DND-41 (cell line): Measurements from ENCODE around the gene PRODH2.

Experiments used
- ATAC-seq: fragments of 200-7000 bp; cut with Tn5 transposase; 3 replicates; pipeline ENCODE4 v1.9.1; 2021; ENCODE audit warnings: low read depth; ENCODE audit not compliant: insufficient read depth
- DNase-seq: peaks from one replicate; pipeline ENCODE4 v3.0.0-alpha.2; 2020
- H2AFZ ChIP-seq: 2 replicates; pipeline ENCODE4 v1.6.0; 2012; ENCODE audit warnings: low read depth, low read length
- H3K27ac ChIP-seq: 2 replicates; pipeline ENCODE4 v1.5.1; 2012; ENCODE audit warnings: low read length, inconsistent platforms
- H3K27me3 ChIP-seq: fragments of 200-600 bp; sonication (generic); 2 replicates; pipeline ENCODE4 v1.6.0; 2012; ENCODE audit warnings: low read length, mild to moderate bottlenecking, inconsistent platforms; ENCODE audit not compliant: insufficient read depth, poor library complexity
- H3K36me3 ChIP-seq: 2 replicates; pipeline ENCODE4 v1.5.1; 2012; ENCODE audit warnings: low read length, inconsistent platforms; ENCODE audit not compliant: insufficient read depth
- H3K4me1 ChIP-seq: 2 replicates; pipeline ENCODE4 v1.5.1; 2012; ENCODE audit warnings: mild to moderate bottlenecking, low read length; ENCODE audit not compliant: insufficient read depth
- H3K4me2 ChIP-seq: 2 replicates; pipeline ENCODE4 v1.6.0; 2012; ENCODE audit warnings: mild to moderate bottlenecking, moderate library complexity, low read length, inconsistent platforms; ENCODE audit not compliant: insufficient read depth
- H3K4me3 ChIP-seq, 2 experiments: fragments of 200-600 bp in 1 of 2; shearing (Covaris generic) in 1 of 2; 2 replicates each; pipeline ENCODE4 v1.5.1; 2012 to 2016; ENCODE audit warnings: inconsistent platforms in 2 of 2, low read length in 2 of 2, mild to moderate bottlenecking in 2 of 2, low read depth in 1 of 2, moderate library complexity in 1 of 2
- H3K79me2 ChIP-seq: 2 replicates; pipeline ENCODE4 v1.6.0; 2012; ENCODE audit warnings: low read length, inconsistent platforms; ENCODE audit not compliant: insufficient read depth
- H3K9ac ChIP-seq: 2 replicates; pipeline ENCODE4 v1.6.0; 2012; ENCODE audit warnings: low read depth, mild to moderate bottlenecking, inconsistent platforms, low read length, moderate library complexity
- H3K9me3 ChIP-seq: 2 replicates; pipeline ENCODE4 v1.5.1; 2012; ENCODE audit warnings: low read length, moderate library complexity, mild to moderate bottlenecking, inconsistent platforms; ENCODE audit not compliant: insufficient read depth, severe bottlenecking
- H4K20me1 ChIP-seq: 2 replicates; pipeline ENCODE4 v1.6.0; 2012; ENCODE audit warnings: low read length; ENCODE audit not compliant: insufficient read depth
- EZH2 ChIP-seq: IDR thresholded peaks from 3 replicates; pipeline ENCODE4 v1.6.1; 2012; ENCODE audit warnings: borderline replicate concordance, low read depth, mild to moderate bottlenecking, moderate library complexity, low read length, inconsistent platforms; ENCODE audit not compliant: severe bottlenecking
- TF ChIP-seq, protein P1 (sequence below): IDR thresholded peaks from 2 replicates; pipeline ENCODE4 v1.5.1; 2012; ENCODE audit warnings: borderline replicate concordance, low read length, moderate library complexity, mild to moderate bottlenecking; ENCODE audit not compliant: poor library complexity, severe bottlenecking; ENCODE audit errors: extremely low read depth

PRODH2 gene

DNA sequence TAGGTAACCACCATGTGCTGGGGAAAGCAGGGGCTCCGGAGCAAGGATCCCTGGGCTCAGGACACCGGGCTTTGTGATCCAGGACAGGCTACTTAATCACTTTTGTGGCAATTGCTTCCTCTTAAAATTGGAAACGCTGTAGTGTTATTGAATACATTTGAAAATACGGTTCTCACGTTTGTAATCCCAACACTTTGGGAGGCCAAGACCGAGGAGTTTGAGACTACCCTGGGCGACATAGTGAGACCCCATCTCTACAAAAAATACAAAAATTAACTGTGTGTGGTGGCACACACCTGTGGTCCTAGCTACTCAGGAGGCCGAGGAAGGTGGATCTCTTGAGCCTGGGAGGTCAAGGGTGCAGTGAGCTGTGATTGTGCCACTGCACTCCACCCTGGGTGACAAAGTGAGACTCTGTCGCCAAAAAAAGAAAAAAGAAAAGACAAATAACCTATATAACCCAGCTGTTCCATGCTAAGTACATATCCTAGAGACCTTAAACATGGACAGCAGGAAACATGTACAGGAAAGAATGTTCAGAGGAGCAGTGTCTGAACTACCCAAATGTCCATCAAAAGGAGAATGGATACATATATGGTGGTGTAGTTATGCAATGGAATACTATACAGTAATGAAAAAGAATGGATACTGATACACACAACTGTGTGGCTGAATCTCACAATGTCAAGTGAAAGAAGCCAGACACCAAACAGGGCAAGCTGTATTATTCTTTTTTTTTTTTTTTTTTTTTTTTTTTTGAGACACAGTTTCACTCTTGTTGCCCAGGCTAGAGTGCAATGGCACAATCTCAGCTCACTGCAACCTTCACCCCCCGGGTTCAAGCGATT, 622 bp upstream of the PRODH2 start:
- ATAC-seq (no peak), DNase-seq (no peak)
- no peak overlapping the region for H3K4me2 ChIP-seq
- no peaks in the 10 kb centered on the region for H3K4me1 ChIP-seq
- no peak overlapping the region for H3K4me3 ChIP-seq
- no peak for TF ChIP-seq EZH2
- TF ChIP-seq, protein P1, sequence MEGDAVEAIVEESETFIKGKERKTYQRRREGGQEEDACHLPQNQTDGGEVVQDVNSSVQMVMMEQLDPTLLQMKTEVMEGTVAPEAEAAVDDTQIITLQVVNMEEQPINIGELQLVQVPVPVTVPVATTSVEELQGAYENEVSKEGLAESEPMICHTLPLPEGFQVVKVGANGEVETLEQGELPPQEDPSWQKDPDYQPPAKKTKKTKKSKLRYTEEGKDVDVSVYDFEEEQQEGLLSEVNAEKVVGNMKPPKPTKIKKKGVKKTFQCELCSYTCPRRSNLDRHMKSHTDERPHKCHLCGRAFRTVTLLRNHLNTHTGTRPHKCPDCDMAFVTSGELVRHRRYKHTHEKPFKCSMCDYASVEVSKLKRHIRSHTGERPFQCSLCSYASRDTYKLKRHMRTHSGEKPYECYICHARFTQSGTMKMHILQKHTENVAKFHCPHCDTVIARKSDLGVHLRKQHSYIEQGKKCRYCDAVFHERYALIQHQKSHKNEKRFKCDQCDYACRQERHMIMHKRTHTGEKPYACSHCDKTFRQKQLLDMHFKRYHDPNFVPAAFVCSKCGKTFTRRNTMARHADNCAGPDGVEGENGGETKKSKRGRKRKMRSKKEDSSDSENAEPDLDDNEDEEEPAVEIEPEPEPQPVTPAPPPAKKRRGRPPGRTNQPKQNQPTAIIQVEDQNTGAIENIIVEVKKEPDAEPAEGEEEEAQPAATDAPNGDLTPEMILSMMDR, result no peak
- no peak overlapping the region for H2AFZ ChIP-seq
- no peaks in the 10 kb centered on the region for H4K20me1 ChIP-seq
- no peaks in the 10 kb centered on the region for H3K27me3 ChIP-seq
- H3K79me2 ChIP-seq, result no peaks in the 10 kb centered on the region
- no peak overlapping the region for H3K27ac ChIP-seq
- no peak overlapping the region for H3K9ac ChIP-seq
- H3K36me3 ChIP-seq, result no peaks in the 10 kb centered on the region
- H3K9me3 ChIP-seq, result no peaks in the 10 kb centered on the region

DNA sequence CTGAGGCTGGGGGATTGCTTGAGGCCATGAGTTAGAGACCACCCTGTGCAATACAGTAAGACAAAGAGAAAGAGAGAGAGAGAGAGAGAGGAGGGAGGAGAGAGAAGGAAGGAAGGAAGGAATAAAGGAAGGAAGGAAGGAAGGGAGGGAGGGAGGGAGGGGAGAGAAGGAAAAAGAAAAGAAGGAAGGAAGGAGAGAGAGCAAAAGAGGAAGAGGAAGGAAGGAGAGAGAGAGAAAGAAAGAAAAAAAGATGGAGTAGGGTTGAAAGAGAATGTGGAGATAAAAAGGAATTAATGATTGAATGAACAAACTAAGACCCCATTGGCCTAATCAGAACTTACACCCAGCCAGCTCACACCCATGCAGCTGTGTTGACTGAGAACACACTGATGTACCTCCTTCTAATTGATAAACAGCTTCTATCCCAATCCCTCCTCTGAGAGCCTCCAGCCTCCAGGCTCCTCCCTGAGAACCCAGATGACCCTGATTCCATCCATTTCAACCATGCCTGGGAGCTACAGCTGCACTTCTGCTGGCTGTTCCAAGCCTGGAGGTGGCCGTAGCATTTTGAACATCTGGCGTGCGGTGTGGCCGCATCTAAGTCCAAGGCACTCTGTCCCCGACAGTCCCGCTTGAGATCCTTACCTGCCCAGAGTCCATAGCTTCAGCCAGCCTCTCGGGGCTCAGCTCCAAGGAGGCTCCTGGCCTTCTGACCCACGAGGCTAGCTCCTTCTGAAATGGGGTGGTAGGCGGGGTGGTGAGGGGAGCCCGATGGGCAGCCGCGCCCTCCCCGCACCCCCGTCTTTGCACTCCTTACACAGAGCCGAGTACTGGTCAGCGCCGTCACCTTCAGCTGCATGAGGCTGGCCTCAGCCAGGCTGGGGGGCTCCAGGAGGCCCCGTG, 1.1 kb downstream of the PRODH2 start:
- Histone ChIP-seq H3K27me3 (no peaks in the 10 kb centered on the region), H3K4me3 (no peak overlapping the region), H3K36me3 (no peaks in the 10 kb centered on the region), H3K27ac (no peak overlapping the region), H2AFZ (no peak overlapping the region), H3K4me1 (no peaks in the 10 kb centered on the region), H3K4me2 (no peak overlapping the region), H3K79me2 (no peaks in the 10 kb centered on the region), H3K9me3 (no peaks in the 10 kb centered on the region), H4K20me1 (no peaks in the 10 kb centered on the region), H3K9ac (no peak overlapping the region)
- TF ChIP-seq, protein P1, result no peak
- no peak for TF ChIP-seq EZH2
- DNase-seq (no peak), ATAC-seq (no peak)

DNA sequence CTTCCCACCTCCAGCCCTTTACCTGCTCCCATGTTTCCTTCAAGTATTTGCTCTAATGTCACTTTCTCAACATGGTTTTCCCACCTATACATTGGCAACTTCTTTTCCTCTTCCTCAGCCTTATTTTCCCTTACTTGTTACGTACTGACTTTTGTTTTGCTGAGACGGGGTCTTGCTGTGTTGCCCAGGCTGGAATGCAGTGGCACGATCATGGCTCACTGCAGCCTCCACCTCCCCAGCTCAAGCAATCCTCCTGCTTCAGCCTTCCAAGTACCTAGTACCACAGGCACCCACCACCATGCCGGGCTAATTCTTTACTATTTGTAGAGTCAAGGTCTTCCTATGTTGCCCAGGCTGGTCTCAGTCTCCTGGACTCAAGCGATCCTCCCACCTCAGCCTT, 5.0 kb downstream of the PRODH2 start:
- Histone ChIP-seq H2AFZ (no peak overlapping the region), H3K9me3 (no peaks in the 10 kb centered on the region), H3K4me2 (no peak overlapping the region), H3K9ac (no peak overlapping the region), H3K4me3 (no peak overlapping the region), H3K36me3 (no peaks in the 10 kb centered on the region), H3K79me2 (no peaks in the 10 kb centered on the region), H3K4me1 (no peaks in the 10 kb centered on the region), H3K27ac (no peak overlapping the region), H4K20me1 (no peaks in the 10 kb centered on the region), H3K27me3 (no peaks in the 10 kb centered on the region)
- ATAC-seq, result no peak
- TF ChIP-seq, protein P1, result no peak
- TF ChIP-seq EZH2, result no peak
- DNase-seq, result no peak
